Neuron (in vitro differentiated cells): ENCODE measurements around the gene ARL5C.

ENCODE experiments used
- H2AFZ ChIP-seq: one replicate; pipeline ENCODE4 v1.6.1; 2013; ENCODE audit warnings: low read depth, mild to moderate bottlenecking, inconsistent platforms, low read length, moderate library complexity
- H3K27me3 ChIP-seq: one replicate; pipeline ENCODE4 v1.6.1; 2013; ENCODE audit warnings: low read length; ENCODE audit not compliant: insufficient read depth
- H3K36me3 ChIP-seq: one replicate; pipeline ENCODE4 v1.6.1; 2013; ENCODE audit warnings: low read length; ENCODE audit not compliant: insufficient read depth
- H3K4me1 ChIP-seq: one replicate; pipeline ENCODE4 v1.6.1; 2013; ENCODE audit warnings: low read length; ENCODE audit not compliant: insufficient read depth
- H3K4me3 ChIP-seq: 2 replicates; pipeline ENCODE4 v1.5.1; 2013; ENCODE audit warnings: mild to moderate bottlenecking, low read length, moderate library complexity
- H3K9me3 ChIP-seq: one replicate; pipeline ENCODE4 v1.6.1; 2013; ENCODE audit warnings: low read length

ARL5C gene

DNA sequence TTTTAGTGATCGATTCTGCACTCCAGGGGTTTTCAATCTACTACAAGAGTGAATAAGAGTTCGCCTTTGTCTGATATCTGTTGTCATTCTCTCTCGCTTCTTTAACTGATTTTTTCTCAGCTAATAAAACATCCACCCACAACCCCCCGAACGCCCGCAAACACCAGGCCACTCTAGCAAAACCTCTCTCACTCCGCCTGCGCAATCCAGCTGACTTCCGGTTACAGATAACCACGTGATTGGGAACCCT, 33.8 kb upstream of the ARL5C start:
- Histone ChIP-seq H2AFZ (peak overlapping the region; percentile 39), H3K27me3 (no peaks in the 10 kb centered on the region), H3K4me1 (peaks cover 43% of the 10 kb centered on the region), H3K9me3 (no peaks in the 10 kb centered on the region), H3K4me3 (peak overlapping the region; percentile 96), H3K36me3 (peaks cover 31% of the 10 kb centered on the region)

DNA sequence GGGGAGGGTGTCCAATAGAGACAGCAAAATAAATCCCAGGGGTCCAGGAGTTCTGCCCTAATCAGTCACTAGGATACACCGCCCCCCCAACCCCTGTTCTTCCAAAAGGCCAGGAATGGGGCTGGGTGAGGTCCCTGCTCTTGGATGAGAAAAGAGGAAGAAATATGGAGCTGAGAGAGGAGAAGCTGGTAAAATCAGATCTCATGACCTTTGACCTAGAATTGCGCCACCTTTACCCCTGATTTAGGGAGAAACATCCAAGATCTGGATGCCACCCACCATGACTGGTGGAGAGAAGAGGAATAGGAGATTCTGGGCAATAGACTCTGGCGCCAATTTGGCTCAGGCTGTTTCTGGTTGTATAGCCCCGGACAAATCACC, 32.2 kb upstream of the ARL5C start:
- peaks cover 44% of the 10 kb centered on the region for H3K4me1 ChIP-seq
- peaks cover 19% of the 10 kb centered on the region for H3K36me3 ChIP-seq
- no peaks in the 10 kb centered on the region for H3K9me3 ChIP-seq
- H3K4me3 ChIP-seq, result peak overlapping the region; percentile 71
- H2AFZ ChIP-seq, result peak overlapping the region; percentile 16
- no peaks in the 10 kb centered on the region for H3K27me3 ChIP-seq

DNA sequence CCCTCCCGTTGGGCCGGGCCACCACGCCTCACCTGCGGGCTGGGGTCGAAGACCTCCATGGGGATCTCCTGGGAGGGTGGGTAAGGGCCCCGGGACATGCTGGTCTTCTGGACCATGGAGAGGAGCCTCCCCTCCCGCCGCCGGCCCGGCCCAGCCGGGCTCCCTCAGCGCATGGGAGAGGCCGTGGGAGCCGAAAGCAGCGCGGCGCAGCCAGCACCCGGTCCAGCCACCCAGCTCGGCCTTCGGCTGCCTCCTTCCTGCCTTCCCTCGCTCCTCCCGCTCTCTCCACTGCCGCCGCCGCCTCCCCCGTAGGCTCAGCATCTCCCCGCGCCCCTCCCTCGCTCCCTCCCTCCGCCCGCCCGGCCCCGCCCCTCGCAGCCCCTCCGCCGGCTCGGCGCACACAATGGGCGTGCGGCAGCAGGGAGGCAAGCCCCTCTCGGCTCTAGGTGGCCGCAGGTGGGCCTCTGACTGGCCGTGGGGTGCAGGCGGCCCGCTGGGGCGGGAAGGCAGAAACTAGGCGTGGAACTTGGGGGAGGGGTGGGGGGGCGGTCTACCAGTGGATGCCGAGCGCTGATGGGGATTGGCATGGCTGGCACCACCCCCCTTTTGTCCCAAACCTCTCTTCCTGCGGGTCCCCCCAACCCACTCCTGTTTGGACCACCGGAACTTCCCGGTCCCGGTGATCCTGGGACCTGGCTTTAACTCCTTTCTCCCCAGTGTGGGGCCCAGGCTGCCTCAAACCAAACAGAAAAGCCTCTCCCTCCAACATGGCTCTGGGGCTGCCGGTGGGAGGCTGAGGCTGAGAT, 31.6 kb upstream of the ARL5C start, which contains the start of gene CACNB1:
Gene CACNB1, minus strand, starts transcription at position 290 of the 806 bp plus-strand sequence. Its CDS starts 174 bp downstream, at position 116.
- Histone ChIP-seq H3K4me3 (peak within 1 kb of the TSS; percentile 71), H2AFZ (peak within 1 kb of the TSS; percentile 31), H3K27me3 (no peaks in the 10 kb centered on the region), H3K4me1 (peaks cover 44% of the 10 kb centered on the region), H3K36me3 (peaks cover 18% of the 10 kb centered on the region), H3K9me3 (no peaks in the 10 kb centered on the region)

DNA sequence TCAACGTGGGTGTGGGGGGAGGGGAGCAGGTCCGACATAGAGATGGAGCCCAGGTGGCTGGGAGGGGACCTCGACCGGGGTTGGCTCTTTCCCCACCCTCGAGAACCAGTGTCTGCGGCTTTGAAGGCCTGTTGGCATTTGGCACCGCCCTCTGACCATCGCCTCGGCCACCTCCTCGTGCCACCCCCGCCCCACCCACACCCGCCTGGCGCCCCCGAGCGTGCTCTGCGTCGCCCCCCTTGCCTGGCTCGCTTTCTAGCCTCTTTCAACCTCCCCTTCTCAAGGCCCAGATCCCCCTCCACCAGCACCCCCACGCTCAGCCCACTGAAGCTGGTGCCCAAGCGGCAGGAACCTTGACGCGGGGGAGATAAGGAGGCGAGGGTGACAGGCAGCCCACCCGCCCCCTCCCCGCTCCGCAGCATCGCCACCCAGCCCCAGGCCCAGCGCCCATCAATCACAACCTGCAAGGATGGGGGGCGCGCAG, 30.9 kb upstream of the ARL5C start:
- peaks cover 17% of the 10 kb centered on the region for H3K36me3 ChIP-seq
- no peaks in the 10 kb centered on the region for H3K9me3 ChIP-seq
- peaks cover 40% of the 10 kb centered on the region for H3K4me1 ChIP-seq
- peak overlapping the region; percentile 71 for H3K4me3 ChIP-seq
- H2AFZ ChIP-seq, result peak overlapping the region; percentile 31
- H3K27me3 ChIP-seq, result no peaks in the 10 kb centered on the region

DNA sequence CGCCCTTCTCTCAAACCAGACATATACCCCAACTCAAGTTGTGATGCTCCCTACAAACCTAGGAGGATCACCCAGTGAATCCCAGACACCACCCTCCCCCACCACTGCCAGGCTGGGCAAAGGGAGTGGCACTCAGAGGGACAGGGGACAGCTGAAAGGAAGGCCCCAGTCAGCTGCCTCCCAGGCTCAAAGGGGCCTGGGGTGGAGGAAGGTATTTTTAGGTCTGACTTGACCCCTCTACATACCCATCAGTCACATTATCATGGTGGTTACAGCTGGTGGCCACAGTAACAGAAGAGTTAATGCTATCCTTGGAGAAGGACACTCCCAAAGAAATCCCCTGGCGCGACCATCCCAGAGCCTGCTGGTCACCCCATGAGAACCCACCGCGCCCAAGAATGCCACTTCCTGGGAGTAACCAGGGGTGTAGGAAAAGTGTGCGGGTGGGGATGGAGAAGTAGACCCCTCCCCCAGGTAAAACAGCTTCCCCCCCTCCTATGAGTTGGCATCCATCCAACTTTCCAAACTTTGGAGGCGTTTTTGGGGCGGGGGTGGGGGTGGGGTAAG, 30.4 kb upstream of the ARL5C start:
- Histone ChIP-seq H3K27me3 (no peaks in the 10 kb centered on the region), H2AFZ (no peak overlapping the region), H3K9me3 (no peaks in the 10 kb centered on the region), H3K4me3 (peak overlapping the region; percentile 71), H3K4me1 (peaks cover 36% of the 10 kb centered on the region), H3K36me3 (peaks cover 17% of the 10 kb centered on the region)

DNA sequence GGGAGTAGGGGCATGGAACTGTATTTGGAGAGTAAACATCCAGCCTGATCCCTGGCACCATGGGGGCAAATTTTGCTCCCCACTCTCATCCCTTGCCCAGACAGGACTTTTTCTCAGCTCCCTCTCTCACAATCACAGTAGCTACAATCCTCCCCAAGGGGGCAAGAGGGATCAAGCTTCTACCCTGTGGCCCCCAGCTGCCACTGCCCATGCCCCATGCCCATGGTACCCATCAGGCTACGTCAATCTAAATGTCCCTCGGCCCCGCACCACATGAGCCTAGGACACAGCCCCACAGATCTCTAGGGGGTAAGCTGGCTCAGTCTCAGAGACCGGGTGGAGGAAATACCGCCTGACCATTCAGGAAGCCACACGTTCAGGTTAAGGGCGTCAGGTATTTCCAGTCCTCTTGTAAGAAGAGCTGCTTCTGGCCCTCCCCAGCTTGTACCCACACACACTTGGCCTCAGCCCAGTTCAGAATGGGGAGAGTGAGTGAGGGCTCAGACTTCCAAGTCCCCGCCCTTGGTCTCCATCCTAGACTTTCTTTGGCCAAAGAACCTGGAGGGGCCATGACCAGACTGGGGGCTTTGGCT, 29.7 kb upstream of the ARL5C start:
- H3K36me3 ChIP-seq, result peaks cover 20% of the 10 kb centered on the region
- H3K9me3 ChIP-seq, result no peaks in the 10 kb centered on the region
- H3K4me1 ChIP-seq, result peaks cover 30% of the 10 kb centered on the region
- H2AFZ ChIP-seq, result no peak overlapping the region
- no peak overlapping the region for H3K4me3 ChIP-seq
- H3K27me3 ChIP-seq, result no peaks in the 10 kb centered on the region

DNA sequence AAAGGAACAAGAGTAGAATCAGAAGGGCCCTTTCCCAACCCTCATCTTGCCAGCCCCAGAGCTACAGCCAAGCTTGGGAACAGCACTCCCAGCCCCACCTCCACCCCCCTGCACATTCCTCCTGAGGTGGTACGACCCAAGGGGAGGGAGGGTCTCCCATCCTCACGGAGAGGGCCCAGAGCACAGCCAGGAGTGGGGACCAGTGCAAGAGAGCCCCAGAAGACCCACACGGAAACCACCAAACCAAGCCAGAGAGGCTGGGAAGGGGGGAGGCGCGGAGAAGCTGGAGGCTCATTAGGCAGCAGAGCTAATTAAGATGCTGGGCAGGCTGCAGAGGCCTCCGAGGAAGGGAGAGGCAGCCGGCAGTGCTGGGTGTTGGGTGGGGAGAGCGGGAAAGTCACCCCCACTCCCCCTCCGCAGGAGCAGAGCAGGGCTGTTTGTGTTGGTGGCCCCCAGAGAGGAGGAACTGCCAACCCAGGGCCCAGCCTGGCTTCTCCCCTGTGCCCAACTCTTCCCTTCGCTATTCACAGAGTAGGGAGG, 29.1 kb upstream of the ARL5C start:
- Histone ChIP-seq H3K9me3 (no peaks in the 10 kb centered on the region), H3K4me1 (peaks cover 27% of the 10 kb centered on the region), H3K36me3 (peaks cover 20% of the 10 kb centered on the region), H3K27me3 (no peaks in the 10 kb centered on the region), H3K4me3 (no peak overlapping the region), H2AFZ (no peak overlapping the region)

DNA sequence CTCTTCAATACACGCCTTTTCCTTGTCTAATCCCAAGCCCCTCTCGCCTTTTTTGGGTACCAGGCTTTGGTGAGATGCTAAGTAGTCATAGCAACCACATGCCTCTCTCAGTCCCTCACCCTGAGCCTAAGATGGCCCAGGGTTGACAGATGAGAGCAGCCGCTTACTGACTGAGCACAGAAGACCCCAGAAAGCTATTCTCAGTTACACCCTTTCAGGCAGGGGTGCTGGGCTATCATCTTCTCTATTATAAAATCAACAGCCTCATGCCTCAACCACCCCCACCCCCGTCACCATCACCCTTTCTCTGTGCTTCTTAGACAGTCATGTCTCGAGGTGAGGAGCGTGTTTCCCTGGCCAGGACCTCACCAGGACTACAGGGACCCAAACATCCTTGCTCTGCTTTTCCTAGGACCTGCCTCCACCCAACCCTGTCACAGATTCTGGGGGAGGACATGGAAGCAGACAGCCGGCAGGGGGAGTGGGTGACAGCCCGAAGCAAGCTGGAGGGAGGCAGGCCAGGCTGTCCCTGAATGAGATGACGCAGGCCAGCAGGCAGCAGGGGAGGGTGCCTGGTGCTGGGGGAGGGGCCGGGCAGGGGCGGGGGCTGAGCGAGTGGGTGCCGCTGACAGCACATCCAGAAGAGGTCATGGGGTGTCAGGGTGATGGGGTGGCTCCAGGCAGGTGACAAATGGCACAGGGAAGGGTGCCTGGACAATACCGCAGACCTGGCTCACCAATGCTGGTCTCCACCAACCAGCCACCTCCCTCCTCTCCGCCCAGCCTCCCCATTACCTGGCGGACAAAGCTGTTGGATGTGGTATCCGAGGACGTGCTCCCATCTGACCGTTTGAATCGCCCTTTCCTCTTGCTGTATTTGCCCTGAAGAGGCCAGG, 28.4 kb upstream of the ARL5C start:
- Histone ChIP-seq H3K4me3 (no peak overlapping the region), H3K9me3 (no peaks in the 10 kb centered on the region), H3K4me1 (peaks cover 27% of the 10 kb centered on the region), H2AFZ (no peak overlapping the region), H3K27me3 (no peaks in the 10 kb centered on the region), H3K36me3 (peaks cover 20% of the 10 kb centered on the region)

DNA sequence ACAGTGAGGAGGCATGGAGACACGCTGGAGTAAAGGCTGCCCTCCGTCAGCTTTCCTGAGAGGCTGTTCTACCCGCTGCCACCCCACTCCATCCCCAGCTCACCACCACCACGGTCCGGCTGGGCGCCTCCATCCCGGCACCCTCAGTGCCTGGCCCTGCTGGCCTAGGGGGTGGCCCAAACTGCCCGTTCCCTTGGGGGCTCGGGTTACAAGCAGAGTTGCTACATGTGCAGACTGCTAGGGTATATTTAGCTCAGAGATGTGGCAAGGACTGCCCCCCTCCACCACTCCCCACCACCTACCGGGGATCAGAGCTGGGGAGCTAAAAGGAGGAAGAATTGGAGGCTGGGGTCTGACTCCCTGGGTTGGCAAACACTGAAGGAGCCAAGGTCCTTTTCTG, 27.4 kb upstream of the ARL5C start:
- peaks cover 27% of the 10 kb centered on the region for H3K4me1 ChIP-seq
- H3K27me3 ChIP-seq, result no peaks in the 10 kb centered on the region
- no peaks in the 10 kb centered on the region for H3K9me3 ChIP-seq
- peaks cover 24% of the 10 kb centered on the region for H3K36me3 ChIP-seq
- no peak overlapping the region for H3K4me3 ChIP-seq
- no peak overlapping the region for H2AFZ ChIP-seq

DNA sequence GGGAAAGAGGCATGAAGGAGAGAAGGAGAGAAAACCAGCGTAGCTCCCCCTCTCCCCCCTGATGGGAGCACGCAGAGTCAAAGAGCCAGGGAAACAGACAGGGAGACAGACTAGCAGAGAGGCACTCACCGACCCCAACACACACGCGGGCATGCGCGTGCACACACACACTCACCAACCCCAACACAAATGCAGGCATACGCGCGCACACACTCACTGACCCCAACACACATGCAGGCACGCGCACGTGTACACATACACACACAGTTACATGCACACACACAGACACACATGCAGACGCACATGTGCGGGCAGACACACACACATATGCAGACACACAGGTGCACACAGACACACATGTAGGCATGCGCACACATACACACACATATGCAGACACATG, 26.9 kb upstream of the ARL5C start:
- H3K4me1 ChIP-seq, result peaks cover 23% of the 10 kb centered on the region
- no peak overlapping the region for H3K4me3 ChIP-seq
- H3K27me3 ChIP-seq, result no peaks in the 10 kb centered on the region
- peaks cover 24% of the 10 kb centered on the region for H3K36me3 ChIP-seq
- H2AFZ ChIP-seq, result no peak overlapping the region
- H3K9me3 ChIP-seq, result no peaks in the 10 kb centered on the region

DNA sequence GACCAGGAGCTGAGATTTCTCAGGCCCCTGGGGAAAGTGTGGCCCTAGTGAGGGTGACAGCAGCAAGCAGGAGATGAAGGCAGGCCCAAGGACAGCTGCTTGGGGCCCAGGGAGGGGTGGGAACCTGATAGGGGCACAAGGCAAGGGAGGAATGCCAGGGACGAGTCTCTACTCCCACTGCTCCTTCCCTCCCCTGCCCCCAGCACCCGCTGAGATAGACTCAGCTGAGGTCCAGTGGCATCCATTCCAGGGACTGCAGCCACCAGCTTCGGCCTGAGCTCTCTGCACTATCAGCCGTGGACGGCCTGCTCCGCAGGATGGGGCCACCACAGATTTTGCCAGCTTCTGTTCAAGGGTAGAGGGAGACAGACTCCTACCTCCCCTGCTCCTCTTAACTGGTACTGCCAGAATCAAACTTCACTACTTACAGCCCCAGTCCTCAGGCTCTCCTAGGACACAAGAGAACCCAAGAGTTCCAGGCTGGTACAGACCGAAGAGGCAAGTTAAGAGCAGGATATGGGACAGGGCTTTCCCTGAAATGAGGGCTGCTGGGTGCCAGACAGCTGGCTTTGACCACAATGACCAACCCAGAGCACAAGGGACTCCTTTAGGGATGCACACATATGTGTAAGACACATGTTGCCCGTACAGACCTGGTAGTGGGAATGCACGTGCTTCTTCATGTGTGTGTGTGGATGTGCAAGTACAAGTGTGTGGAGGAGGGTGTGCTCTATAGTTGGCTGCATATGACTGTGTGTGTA, 26.0 kb upstream of the ARL5C start:
- Histone ChIP-seq H3K27me3 (no peaks in the 10 kb centered on the region), H3K36me3 (peaks cover 34% of the 10 kb centered on the region), H3K9me3 (no peaks in the 10 kb centered on the region), H3K4me3 (no peak overlapping the region), H3K4me1 (peaks cover 20% of the 10 kb centered on the region), H2AFZ (no peak overlapping the region)

DNA sequence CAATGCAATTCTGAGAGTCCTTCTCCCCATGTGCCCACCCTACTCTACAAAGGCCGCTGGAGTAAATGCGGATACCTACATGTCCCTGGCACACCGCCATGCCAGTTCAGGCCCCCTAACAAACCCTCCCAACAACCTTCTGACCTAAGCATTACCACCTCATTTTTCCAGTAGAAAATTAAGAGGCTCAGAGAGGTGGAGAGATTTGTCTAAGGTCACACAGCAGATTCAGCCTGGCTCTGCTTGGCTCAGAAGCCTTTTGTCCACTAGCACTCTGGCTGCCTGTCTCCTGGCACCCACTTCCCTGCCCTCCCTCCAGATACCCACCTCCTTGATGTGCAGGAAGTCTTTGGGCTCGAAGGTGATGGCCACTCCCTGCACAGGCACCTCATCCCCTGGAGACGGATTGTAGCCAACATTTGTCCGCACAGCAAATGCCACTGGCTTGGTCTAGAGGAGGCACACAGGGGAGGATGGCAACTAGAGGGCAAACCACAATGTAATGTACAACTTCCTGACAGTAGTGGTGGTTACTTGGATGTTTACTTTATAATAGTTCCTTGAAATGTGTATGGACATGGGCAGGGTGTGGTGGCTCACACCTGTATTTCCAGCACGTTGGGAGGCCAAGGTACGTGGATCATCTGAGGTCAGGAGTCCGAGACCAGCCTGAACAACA, 21.3 kb upstream of the ARL5C start:
- H3K4me3 ChIP-seq, result no peak overlapping the region
- no peak overlapping the region for H2AFZ ChIP-seq
- H3K36me3 ChIP-seq, result peaks cover 55% of the 10 kb centered on the region

More for the DNA sequence above, 21.3 kb upstream of the ARL5C start:
- no peaks in the 10 kb centered on the region for H3K4me1 ChIP-seq
- no peaks in the 10 kb centered on the region for H3K27me3 ChIP-seq
- no peaks in the 10 kb centered on the region for H3K9me3 ChIP-seq
